H1 (cell line): ENCODE data around the gene KCNN4. TPM values are rescaled to one million over a fixed set of nuclear protein-coding genes. Genes with fewer than 3 reads are reported as not detected.
"Not testable (repeated sequence)": the region's sequence is repeated elsewhere in the genome, so short reads cannot be mapped to it uniquely, and the experiment has no call there.

Experiments
- CTCF ChIA-PET: fragments of 300-600 bp; sonication (Branson Sonifier 250); formaldehyde crosslinking; loops from one replicate; lab custom pipeline; 2021; ENCODE audit not compliant: partially characterized antibody; lab: Charles Lee
- POLR2A ChIA-PET: fragments of 300-600 bp; sonication (Branson Sonifier 250); formaldehyde crosslinking; loops from one replicate; lab custom pipeline; 2021; ENCODE audit warnings: inconsistent platforms; ENCODE audit not compliant: partially characterized antibody; lab: Charles Lee
- DNase-seq, 2 experiments: peaks; one replicate each; pipeline versions ENCODE4 v3.0.0 to v3.0.0-alpha.2; 2010 to 2022; ENCODE audit warnings: low spot score in 2 of 2, low read depth in 1 of 2, mixed read lengths in 1 of 2
- FAIRE-seq: peaks from 2 replicates; lab custom pipeline; 2011; peaks lifted over from hg19 to GRCh38; lab: Jason Lieb, UNC
- H2AFZ ChIP-seq: 2 replicates; pipeline ENCODE4 v1.8.1; 2012; ENCODE audit warnings: low read length, inconsistent platforms
- H2AK5ac ChIP-seq: 2 replicates; pipeline ENCODE4 v1.6.1; 2013; ENCODE audit warnings: low read depth, low read length
- H2BK120ac ChIP-seq: replicated peaks from 2 replicates; pipeline ENCODE3; 2013; ENCODE audit warnings: low read depth, low read length, inconsistent platforms
- H2BK12ac ChIP-seq: 2 replicates; pipeline ENCODE4 v1.6.1; 2013; ENCODE audit warnings: low read depth, low read length
- H2BK15ac ChIP-seq: 2 replicates; pipeline ENCODE4 v1.6.1; 2013; ENCODE audit warnings: low read length
- H2BK20ac ChIP-seq: 2 replicates; pipeline ENCODE4 v1.6.1; 2013; ENCODE audit warnings: low read length
- H2BK5ac ChIP-seq: 2 replicates; pipeline ENCODE4 v1.6.1; 2013; ENCODE audit warnings: low read depth, low read length
- H3K14ac ChIP-seq: 2 replicates; pipeline ENCODE4 v1.6.1; 2013; ENCODE audit warnings: inconsistent platforms; ENCODE audit not compliant: insufficient read length
- H3K18ac ChIP-seq: 2 replicates; pipeline ENCODE4 v1.6.1; 2013; ENCODE audit warnings: low read length; ENCODE audit errors: extremely low read depth
- H3K23ac ChIP-seq: 2 replicates; pipeline ENCODE4 v1.6.1; 2013; ENCODE audit warnings: inconsistent platforms; ENCODE audit not compliant: insufficient read length
- H3K23me2 ChIP-seq: 2 replicates; pipeline ENCODE4 v1.6.1; 2013; ENCODE audit warnings: low read depth, low read length
- H3K27ac ChIP-seq: 2 replicates; pipeline ENCODE4 v1.6.1; 2011; ENCODE audit warnings: low read depth, low read length, inconsistent platforms
- H3K27me3 ChIP-seq, 4 experiments: replicated peaks in 1 of 4; 1 replicate in 1 of 4; 2 replicates in 3 of 4; pipeline versions ENCODE4 v1.6.1 to v1.8.1; 2011 to 2013; ENCODE audit warnings: low read length in 3 of 4, mild to moderate bottlenecking in 3 of 4, inconsistent platforms in 2 of 4, mixed read lengths in 2 of 4, moderate library complexity in 1 of 4; ENCODE audit not compliant: control insufficient read depth in 3 of 4, insufficient read depth in 3 of 4; ENCODE audit errors: extremely low read depth in 1 of 4
- H3K36me3 ChIP-seq, 4 experiments: 2 replicates each; pipeline versions ENCODE4 v1.6.1 to v1.8.1; 2011 to 2013; ENCODE audit warnings: mild to moderate bottlenecking in 4 of 4, low read length in 3 of 4, moderate library complexity in 2 of 4, control low read depth in 1 of 4, inconsistent platforms in 1 of 4; ENCODE audit not compliant: insufficient read depth in 4 of 4, control insufficient read depth in 2 of 4
- H3K4ac ChIP-seq: replicated peaks from 2 replicates; pipeline ENCODE3; 2013; ENCODE audit warnings: low read length, low read depth, mixed read lengths, inconsistent platforms; ENCODE audit not compliant: insufficient read length
- H3K4me1 ChIP-seq, 4 experiments: replicated peaks in 1 of 4; 1 replicate in 1 of 4; 2 replicates in 3 of 4; pipeline versions ENCODE4 v1.6.1 to v1.8.1; 2011 to 2013; ENCODE audit warnings: low read length in 3 of 4, inconsistent platforms in 2 of 4, mixed read lengths in 1 of 4; ENCODE audit not compliant: insufficient read depth in 4 of 4, control insufficient read depth in 3 of 4
- H3K4me2 ChIP-seq, 2 experiments: 2 replicates each; pipeline versions ENCODE4 v1.6.1 to v1.8.1; 2011 to 2013; ENCODE audit warnings: low read depth in 2 of 2, low read length in 2 of 2, control low read depth in 1 of 2, inconsistent platforms in 1 of 2, mild to moderate bottlenecking in 1 of 2; ENCODE audit not compliant: insufficient read depth in 1 of 2
- H3K4me3 ChIP-seq, 4 experiments: fragments of 200-600, 300-600 bp in 1 of 4; sonication (generic), shearing (Covaris generic), sonication (Bioruptor Twin) in 1 of 4; 2 replicates each; pipeline versions ENCODE4 v1.5.1 to v1.8.1; 2011 to 2016; ENCODE audit warnings: low read length in 4 of 4, low read depth in 3 of 4, control low read depth in 2 of 4, inconsistent platforms in 2 of 4, mild to moderate bottlenecking in 2 of 4, mixed read lengths in 1 of 4, moderate library complexity in 1 of 4; ENCODE audit not compliant: insufficient read depth in 2 of 4; ENCODE audit errors: extremely low read depth in 1 of 4
- H3K56ac ChIP-seq: replicated peaks from 2 replicates; pipeline ENCODE3; 2013; ENCODE audit warnings: low read depth, mild to moderate bottlenecking, mixed read lengths, low read length, inconsistent platforms; ENCODE audit not compliant: insufficient read length
- H3K79me1 ChIP-seq: 2 replicates; pipeline ENCODE4 v1.6.1; 2013; ENCODE audit warnings: low read depth, low read length, control low read depth
- H3K79me2 ChIP-seq, 2 experiments: 2 replicates each; pipeline versions ENCODE4 v1.6.1 to v1.8.1; 2012 to 2013; ENCODE audit warnings: low read length in 2 of 2, mild to moderate bottlenecking in 2 of 2, inconsistent platforms in 1 of 2; ENCODE audit not compliant: insufficient read depth in 2 of 2, control insufficient read depth in 1 of 2
- H3K9ac ChIP-seq, 4 experiments: replicated peaks in 1 of 4; 1 replicate in 1 of 4; 2 replicates in 3 of 4; pipeline versions ENCODE4 v1.6.1 to v1.8.1; 2011 to 2013; ENCODE audit warnings: low read depth in 3 of 4, low read length in 3 of 4, control low read depth in 2 of 4, mild to moderate bottlenecking in 2 of 4, moderate library complexity in 2 of 4, inconsistent platforms in 1 of 4; ENCODE audit errors: extremely low read depth in 1 of 4
- H3K9me3 ChIP-seq, 2 experiments: 2 replicates each; pipeline versions ENCODE4 v1.6.1 to v1.8.1; 2012 to 2013; ENCODE audit warnings: mild to moderate bottlenecking in 2 of 2, moderate library complexity in 2 of 2, control low read depth in 1 of 2, inconsistent platforms in 1 of 2, low read depth in 1 of 2, low read length in 1 of 2, mixed read lengths in 1 of 2; ENCODE audit not compliant: insufficient read depth in 2 of 2
- H4K20me1 ChIP-seq, 2 experiments: replicated peaks in 1 of 2; 2 replicates each; pipeline versions ENCODE3 to v1.8.1; 2011 to 2013; ENCODE audit warnings: inconsistent platforms in 2 of 2, low read length in 2 of 2, mild to moderate bottlenecking in 1 of 2; ENCODE audit not compliant: insufficient read depth in 2 of 2, control insufficient read depth in 1 of 2
- H4K5ac ChIP-seq: 2 replicates; pipeline ENCODE4 v1.6.1; 2013; ENCODE audit warnings: low read length, low read depth, mixed read lengths, inconsistent platforms; ENCODE audit not compliant: insufficient read length
- H4K8ac ChIP-seq: 2 replicates; pipeline ENCODE4 v1.8.0; 2013; ENCODE audit warnings: mild to moderate bottlenecking, moderate library complexity, low read length, inconsistent platforms; ENCODE audit not compliant: insufficient read depth; ENCODE audit errors: extremely low read depth
- H4K91ac ChIP-seq: replicated peaks from 2 replicates; pipeline ENCODE3; 2013; ENCODE audit warnings: low read length, mixed read lengths, inconsistent platforms; ENCODE audit not compliant: insufficient read length
- CEBPB ChIP-seq: IDR thresholded peaks from 2 replicates; pipeline ENCODE4 v1.6.1; 2012; ENCODE audit warnings: low read depth, low read length
- WGBS, 2 experiments: shearing (Covaris generic) in 1 of 2; methylation state at CpG; one replicate each; pipeline versions ENCODE4 v1.1.6 to v1.1.7; 2013 to 2015; ENCODE audit warnings: low lambda C conversion rate in 2 of 2, mixed read lengths in 2 of 2, inconsistent platforms in 1 of 2, low coverage in 1 of 2, missing lambda C conversion rate in 1 of 2; ENCODE audit not compliant: insufficient replicate concordance in 2 of 2, insufficient coverage in 1 of 2, insufficient read length in 1 of 2; ENCODE audit errors: extremely low coverage in 1 of 2, missing lambda C conversion rate in 1 of 2; 5-methylcytosine and 5-hydroxymethylcytosine counted together
- polyA plus RNA-seq, 7 experiments: library from polyadenylated mRNA; depleted of rRNA in 3 of 7; stranded (reverse) in 5 of 7; unstranded in 2 of 7; fragments of >200 nt in 5 of 7; fragments of 200-250 nt in 2 of 7; gene quantifications; 1 replicate in 5 of 7; 2 replicates in 1 of 7; 4 replicates in 1 of 7; pipeline versions ENCODE4 v1.2.1 to v1.2.3, GENCODE V29; 2011 to 2013; ENCODE audit warnings: missing spikeins in 2 of 7, mixed read lengths in 2 of 7
- total RNA-seq: library from RNA; stranded (reverse); fragmentation: NEBNext Ultra II Directional; extraction: Animal tissue kit (Norgen Biotek cat#: 25700); gene quantifications from 2 replicates; pipeline ENCODE4 v1.2.1, GENCODE V29; 2021

The KCNN4 gene
- total and polyA plus RNA-seq, 2 of the 8 experiments (the other 6 are each of a cell fraction or from before 2014, with no cell fraction given) = 0.78 to 1.5 TPM

DNA sequence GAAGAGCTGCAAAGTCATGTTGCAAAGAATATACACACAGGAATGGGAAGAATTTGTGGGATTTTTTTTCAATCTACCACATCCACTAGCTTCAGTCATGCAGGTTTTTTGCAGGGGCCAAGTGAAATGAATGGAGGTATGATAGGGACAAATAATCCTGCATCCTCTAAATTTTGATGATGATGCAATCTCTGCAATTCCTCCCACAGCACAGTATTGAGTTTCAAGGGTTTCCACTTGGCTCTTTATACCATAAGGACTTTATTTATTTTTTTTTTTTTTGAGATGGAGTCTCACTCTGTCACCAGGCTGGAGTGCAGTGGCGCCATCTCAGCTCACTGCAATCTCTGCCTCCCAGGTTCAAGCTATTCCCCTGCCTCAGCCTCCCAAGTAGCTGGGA lies 36.7 kb upstream of the KCNN4 start:
- H3K23me2 ChIP-seq, H3K27ac ChIP-seq, H3K4me1 ChIP-seq, H4K5ac ChIP-seq, H3K4me2 ChIP-seq, H3K4me3 ChIP-seq, H3K14ac ChIP-seq, H2BK15ac ChIP-seq, H2BK5ac ChIP-seq, DNase-seq, H2BK20ac ChIP-seq, H2AFZ ChIP-seq, H3K23ac ChIP-seq, POLR2A ChIA-PET, H4K91ac ChIP-seq, H4K20me1 ChIP-seq, H2BK12ac ChIP-seq, H2AK5ac ChIP-seq, H2BK120ac ChIP-seq, H3K9ac ChIP-seq, H3K18ac ChIP-seq, H4K8ac ChIP-seq, H3K56ac ChIP-seq, H3K36me3 ChIP-seq, H3K79me2 ChIP-seq: not testable (repeated sequence)
- Histone ChIP-seq H3K9me3 (peaks cover 6 to 11% of the 10 kb centered on the region in 2 experiments; a peak in 3 of 4 replicates), H3K27me3 (peaks cover 0 to 11% (median 2%) of the 10 kb centered on the region in 4 experiments; a peak in 3 of 7 replicates)
- CTCF ChIA-PET = interaction anchor here (3.1 kb wide), 1 partner anchor 8 kb away, joined by 13 read pairs; no protein-coding TSS in a partner anchor
- 71% methylated on average over 1 of the region's 1 CpG; no CpG with 5 or more reads in 1 of the 2 experiments for WGBS, 2 experiments
- peak; percentile 40; the same call in 1 of the 2 replicates for TF ChIP-seq CEBPB
- TF ChIP-seq, all 59 proteins: peak for 1; not testable (repeated sequence) for 58
- not testable (repeated sequence) for FAIRE-seq, H3K4ac ChIP-seq, H3K79me1 ChIP-seq
